Eye (tissue), 1 donor: ENCODE measurements around the gene EEF1E1.
A peak's percentile ranks its signal among the peaks of the same experiment; 100 is the strongest.

Experiments used
- DNase-seq: peaks from one replicate; pipeline ENCODE4 v3.0.0-alpha.2; 2015

The EEF1E1 gene

GRCh38 chr6:8102122-8102958, at the start of gene EEF1E1:
TSS of gene EEF1E1 (minus strand) at chr6:8102548. CDS start at chr6:8102521, 27 bp downstream.
- DNase-seq = peak; percentile 98

- no peak for DNase-seq
These were observed 47.0 kb upstream of the EEF1E1 start for GRCh38 chr6:8149350-8149749.

DNA sequence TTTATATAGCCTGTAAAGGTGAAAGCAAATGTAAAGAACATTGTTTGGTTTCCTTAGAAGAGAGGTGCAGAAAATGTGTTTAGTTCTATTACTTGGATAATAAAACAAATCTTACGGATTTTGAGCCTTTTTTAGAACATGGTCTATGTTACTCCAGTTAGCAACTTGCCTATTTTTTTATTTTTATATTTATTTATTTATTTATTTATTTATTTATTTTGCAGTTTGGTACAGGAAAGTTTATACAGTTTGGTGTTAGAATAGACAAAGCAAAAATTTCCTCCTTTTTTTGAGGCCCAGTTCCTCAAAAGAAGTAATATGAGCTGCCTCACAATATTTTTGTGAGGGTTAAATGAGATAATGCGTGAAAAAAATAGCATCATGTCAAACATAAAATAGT, 41.6 kb upstream of the EEF1E1 start:
- DNase-seq = no peak

DNA sequence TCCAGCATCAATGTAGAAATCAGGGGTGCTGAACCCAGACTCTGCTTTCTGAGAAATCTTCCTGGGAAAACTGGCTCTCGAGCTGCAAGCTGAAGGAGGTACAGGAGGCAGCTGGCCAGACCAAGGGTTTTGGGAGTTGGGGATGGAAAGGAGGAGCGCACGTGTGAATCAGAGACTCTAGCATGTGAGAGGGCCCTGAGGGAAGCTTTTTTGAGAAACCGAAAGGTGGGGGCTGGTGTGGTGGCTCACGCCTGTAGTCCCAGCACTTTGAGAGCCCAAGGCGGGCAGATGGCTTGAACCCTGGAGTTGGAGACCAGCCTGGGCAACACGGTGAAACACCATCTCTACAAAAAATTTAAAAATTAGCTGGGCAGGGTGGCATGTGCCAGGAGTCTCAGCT, 37.1 kb upstream of the EEF1E1 start:
- DNase-seq = no peak

DNA sequence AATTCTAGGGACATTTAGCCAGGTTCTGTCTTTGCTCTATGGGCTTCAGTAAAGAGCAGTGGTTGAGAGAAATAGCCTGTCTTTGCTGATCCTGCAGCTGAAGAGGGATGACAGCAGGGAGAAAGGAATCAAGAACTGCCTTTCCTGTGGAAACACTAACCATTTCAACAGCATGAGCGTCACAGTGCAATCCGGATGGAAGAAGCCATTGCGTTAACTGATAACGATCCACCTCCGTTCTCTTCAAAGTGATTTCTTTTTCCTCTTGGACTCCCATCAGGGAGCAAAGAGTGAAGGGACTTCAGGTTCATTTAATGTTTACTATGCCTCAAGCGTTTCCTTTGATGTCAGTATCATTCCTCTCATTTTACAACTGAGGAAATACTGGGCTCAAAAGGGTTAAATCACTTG, 35.2 kb upstream of the EEF1E1 start:
- DNase-seq = peak; percentile 3

DNA sequence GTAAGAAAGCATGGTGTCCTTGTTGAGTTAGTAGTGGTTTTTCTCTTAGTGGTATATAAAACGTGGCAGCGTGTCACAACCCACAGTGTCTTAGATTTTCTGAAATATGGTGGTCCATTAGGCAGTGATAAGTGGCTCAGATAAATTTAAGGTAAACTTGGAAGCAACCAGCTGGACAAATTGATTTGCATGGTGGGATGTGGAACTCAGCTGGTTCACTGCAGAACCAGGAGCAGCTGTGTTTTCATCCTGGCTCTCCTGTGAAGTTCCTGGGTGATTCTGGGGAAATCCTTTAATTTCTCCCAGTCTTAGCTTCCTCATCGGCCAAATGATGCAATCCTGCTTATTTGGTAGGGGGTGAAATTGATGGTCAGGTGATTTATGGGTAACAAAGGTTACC, 32.9 kb upstream of the EEF1E1 start:
- no peak for DNase-seq

DNA sequence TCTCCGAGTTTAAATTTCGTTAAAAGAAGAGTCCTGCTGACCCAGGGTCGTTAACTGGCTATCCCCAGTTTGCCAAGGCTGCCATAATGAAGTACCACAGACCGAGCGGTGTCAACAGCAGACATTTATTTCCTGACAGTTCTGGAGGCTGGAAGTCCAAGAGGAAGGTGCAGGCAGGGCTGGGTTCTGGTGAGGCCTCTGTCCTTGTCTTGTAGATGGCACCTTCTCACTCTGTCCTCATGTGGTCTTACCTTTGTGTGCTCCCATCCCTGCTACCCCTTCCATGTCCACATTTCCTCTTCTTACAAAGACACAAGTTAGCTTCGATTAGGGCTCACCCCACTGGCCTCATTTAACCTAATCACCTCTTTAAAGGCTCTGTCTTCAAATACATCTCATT, 29.8 kb upstream of the EEF1E1 start:
- DNase-seq = no peak

DNA sequence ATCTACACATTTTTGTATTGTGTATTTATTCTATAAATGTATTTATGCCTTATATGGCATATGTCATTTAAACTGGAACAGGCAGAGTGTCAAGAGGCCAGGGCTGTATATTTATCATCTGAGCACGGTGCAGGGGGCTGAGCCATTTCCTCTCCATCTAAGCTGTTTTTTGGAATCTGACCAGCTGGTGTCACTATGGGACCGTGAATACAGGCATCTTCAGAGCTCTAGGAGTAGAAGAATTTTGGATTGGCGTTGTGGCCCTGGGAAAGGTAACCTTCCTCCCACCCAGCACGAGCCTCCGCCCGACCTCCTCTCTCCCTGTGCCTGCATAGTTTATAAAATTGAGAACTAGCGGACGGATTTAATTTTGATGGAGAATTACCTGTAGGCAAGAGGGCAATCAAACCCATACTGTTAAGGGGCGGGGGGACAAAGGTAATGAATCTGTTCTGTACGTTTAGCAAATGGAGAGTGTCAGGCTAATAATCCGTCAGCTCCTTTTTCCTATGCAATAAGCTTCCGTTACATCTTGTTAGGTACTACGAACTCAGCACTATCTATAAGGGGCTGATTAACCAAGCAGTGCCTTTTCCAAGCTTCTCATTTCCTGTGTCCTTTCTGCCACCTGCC, 29.0 kb upstream of the EEF1E1 start:
- DNase-seq = peak; percentile 93

GRCh38 chr6:8130399-8130798, 28.1 kb upstream of the EEF1E1 start:
- no peak for DNase-seq

DNA sequence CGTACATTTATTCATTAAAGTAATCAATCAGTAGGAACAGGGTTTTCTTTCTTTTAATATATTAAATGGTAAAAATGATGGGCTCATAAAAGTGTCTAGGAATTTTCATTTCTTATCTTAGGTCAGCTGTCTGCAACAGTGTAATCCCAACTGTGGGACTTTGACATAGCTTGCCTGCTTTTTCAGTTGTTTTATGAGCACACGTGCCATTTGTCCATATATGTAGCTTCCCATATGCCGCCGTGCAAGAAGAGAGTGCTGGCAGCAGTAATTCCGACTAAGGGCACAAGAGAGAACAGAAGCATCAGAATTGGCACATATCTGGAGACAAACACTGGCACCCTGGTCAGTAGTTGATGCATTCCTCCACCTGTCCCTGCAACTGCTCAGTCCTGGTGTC, 20.9 kb upstream of the EEF1E1 start:
- no peak for DNase-seq

DNA sequence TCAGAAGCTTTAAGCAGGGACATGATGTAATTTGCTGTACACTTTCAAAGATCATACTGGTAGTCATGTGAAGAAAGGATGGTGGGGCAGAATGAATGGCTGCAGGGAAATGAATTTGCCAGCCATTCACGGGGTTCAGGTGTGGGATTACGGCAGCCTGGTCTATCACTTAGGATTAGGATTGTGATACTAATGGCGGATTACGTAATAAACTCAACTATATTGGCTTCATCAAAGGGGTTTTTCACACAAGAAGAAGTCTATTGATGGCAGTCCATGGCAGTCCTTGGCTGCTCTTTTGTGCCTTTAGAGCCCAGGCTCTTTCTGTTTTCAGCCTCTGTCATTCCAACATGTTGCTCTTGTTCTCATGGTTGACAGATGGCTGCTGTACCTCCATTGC, 12.6 kb upstream of the EEF1E1 start:
- no peak for DNase-seq

DNA sequence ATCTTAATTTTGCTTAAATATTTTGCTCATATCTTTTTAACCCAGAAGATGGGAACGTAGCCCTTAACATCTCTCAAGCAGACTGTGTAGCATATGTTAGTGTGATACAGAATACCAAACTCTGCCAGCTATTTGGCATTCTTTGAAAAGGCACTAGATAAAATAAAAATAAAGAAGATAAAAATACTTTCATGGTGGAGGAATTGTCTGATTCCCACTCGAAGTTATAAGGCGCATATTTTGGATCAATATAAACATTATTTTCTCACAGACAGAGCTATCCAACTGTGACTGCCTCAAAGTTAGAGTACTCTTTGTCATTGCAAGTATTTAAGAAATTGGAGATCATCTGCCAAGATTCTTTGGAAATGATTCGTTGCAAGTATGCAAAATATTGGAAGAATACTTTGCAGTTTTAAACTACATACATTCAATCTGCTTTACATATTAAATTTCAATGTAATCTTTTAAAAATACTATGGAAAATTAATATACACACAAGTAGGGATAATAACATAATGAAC, 10.8 kb upstream of the EEF1E1 start:
- no peak for DNase-seq

DNA sequence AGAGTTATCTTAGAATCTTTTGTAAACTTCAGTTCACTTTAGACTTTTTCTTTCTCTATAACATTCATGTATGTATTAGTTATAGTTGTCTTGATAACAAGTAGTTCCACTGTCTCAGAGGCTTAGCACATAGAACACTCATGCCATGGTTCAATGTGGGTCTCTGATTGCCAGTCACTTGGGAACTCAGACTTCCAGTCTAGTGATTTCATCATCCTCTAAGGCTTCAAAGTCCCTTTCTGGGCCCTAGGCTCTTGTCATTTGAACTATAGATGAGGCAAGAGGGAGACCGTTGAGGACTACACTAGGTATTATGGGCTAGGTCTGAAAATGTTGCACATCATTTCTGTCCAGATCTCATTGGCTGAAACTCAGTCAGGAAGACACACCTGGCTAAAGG, 8.4 kb upstream of the EEF1E1 start:
- DNase-seq = no peak

DNA sequence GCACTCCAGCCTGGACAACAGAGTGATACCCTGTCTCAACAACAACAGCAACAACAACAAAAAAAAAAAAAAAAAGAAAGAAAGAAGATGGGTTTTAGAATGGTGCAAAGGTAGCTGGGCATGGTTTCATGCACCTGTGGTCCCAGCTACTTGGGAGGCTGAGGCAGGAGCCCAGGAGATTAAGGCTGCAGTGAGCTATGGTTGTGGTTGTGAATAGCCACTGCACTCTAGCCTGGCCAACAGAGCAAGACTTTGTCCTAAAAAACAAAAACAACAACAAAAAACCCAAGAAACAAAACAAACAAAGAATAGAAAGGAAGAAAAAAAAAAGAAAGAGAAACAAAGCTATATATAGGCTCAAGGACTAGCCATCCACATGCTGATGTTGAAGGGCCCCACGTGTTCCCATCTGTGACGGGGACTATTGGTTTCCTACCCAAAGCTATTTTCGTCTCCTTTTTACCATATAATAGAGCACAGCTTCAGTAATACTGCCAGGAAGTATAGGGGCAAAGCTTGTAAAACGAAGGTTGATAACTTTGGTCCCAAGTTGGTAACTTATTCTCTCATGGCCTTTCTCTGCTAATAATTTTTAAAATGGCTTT, 7.9 kb upstream of the EEF1E1 start:
- no peak for DNase-seq

DNA sequence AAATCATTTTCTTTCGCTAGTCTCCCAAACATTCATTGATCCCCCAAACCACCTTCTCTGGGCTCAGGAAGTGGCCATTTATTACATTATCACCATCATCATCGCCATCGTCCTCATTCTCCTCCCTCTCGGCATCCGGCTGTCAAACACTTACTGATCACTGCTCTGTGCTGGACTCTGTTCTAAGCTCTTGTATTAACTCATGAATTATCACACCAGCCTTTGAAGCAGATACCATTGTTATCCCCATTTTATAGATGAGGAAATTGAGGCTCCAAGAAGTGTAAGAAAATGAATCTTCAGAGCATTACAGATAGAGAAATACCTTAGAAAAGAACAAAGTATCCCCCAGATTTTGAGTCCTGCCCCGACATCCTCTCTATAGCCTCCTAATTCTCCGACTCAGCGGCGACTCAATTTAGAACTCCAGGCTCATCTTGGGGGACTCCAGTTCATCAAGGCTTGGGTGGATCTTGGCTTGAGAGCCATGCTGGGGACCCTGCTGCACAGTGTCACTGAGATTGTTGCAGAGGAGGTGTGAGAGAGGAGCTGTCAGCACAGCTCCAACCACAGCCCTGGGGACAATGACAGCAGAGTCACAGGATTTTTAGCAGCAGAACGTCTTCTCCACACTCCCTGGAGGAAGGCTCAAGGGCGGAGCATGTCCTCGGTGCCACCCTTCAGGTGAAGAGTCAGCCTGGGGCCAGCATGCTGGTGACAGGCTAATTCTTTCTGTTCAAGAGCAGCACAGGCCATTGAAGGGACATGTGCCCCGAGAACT, 6.6 kb upstream of the EEF1E1 start:
- DNase-seq = no peak

DNA sequence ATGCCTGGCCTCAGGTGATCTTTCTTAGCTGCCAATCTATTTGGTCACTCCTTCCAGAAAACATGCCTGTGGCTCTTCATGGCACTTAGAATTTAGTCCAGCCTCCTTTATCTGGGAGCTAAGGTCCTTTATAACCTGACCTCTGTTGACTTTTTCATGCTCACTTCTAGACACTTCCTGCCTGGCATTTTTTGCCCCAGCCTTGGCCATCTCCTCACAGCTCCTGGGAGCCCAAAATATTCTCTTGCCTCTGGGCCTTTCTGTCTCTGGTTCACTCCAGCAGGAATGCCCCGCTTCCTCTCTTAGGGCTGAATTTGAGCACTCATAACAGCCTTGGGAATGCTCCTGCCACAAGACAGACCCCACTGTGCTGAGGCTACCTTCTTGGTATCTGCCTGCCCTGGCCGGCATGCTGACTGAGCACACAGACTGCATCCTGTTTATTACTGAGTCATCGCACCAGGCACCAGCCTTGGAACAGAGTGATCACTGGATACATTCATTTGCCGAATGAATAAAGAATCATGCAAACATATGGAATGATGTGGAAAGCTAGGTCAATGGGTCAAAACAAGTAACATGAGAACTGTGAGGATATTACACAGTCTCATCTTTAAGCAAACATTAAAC, 5.8 kb upstream of the EEF1E1 start:
- no peak for DNase-seq

GRCh38 chr6:8105791-8106190, 3.4 kb upstream of the EEF1E1 start:
- DNase-seq = no peak

- no peak for DNase-seq
These were observed 1.4 kb upstream of the EEF1E1 start for GRCh38 chr6:8103726-8104125.

- DNase-seq = no peak
These were observed 2.0 kb downstream of the EEF1E1 start for GRCh38 chr6:8100159-8100854.

DNA sequence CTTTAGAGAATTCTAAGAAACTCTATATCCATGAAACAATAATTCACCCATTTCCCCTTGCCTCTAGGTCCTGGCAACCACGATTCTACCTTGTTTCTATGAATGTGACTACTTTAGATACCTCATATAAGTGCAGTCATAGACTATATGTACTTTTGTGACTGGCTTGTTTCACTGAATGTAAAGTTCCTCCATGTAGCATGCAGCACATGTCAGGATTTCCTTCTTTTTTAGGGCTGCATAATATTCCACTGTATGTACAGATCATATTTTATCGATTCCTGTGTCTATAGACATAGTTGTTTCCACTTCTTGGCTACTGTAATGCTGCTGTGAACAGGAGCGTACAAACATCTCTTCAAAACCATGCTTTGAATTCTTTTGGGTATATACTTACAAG, 11.7 kb downstream of the EEF1E1 start:
- DNase-seq = no peak

DNA sequence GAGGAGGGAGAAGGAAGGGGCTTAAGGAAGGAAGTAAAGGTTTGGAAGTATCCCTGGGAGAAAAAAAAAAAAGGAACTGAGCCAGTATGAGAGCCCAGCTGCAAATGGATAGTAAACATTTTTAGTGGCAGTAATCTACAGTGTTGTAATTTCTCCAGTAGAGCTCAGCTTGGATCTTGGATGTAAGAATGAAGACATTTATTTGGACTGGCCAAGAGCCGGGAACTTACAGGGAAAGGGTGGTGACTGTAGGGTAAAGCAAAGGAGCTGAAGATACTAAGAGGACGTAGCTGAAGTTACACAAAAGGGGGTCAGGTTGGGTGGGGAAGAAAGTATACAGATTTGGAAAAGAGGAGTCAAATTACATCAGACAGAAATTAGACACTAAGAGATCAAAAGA, 13.5 kb downstream of the EEF1E1 start:
- DNase-seq = no peak
